ENCODE results near the gene IKZF2.

The IKZF2 gene

DNA sequence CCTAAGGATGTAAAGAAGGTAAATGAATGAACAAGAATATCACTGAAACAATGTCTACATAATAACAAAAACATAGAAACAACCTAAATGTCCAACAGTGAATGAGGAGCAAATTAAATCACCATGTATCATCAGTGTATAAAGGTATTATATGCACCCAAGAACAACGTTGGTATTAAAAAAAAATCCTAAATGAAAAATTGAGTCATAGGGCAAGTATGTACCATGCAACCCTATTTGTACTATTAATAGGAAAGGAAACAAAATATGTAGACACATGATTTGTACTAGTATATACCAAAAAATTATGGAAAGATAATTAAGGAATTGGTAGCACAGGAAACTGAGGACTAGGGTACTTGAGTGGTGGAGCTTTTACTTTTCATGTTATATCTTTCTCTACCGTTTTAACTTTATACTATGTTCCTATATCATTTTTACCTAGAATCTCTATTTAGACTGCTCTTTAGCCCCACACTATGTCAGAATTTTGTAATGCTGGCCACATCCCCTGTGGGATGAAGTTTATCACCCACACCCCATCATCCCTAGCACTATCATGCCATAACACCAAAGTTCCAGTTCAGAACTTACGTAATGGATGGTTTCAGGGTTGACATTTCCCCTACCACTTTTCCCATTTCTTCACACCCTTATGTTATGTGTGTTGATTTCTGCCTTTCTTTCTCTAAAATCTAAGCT lies 25.6 kb downstream of the IKZF2 start:
- TF ChIP-seq, protein P1, sequence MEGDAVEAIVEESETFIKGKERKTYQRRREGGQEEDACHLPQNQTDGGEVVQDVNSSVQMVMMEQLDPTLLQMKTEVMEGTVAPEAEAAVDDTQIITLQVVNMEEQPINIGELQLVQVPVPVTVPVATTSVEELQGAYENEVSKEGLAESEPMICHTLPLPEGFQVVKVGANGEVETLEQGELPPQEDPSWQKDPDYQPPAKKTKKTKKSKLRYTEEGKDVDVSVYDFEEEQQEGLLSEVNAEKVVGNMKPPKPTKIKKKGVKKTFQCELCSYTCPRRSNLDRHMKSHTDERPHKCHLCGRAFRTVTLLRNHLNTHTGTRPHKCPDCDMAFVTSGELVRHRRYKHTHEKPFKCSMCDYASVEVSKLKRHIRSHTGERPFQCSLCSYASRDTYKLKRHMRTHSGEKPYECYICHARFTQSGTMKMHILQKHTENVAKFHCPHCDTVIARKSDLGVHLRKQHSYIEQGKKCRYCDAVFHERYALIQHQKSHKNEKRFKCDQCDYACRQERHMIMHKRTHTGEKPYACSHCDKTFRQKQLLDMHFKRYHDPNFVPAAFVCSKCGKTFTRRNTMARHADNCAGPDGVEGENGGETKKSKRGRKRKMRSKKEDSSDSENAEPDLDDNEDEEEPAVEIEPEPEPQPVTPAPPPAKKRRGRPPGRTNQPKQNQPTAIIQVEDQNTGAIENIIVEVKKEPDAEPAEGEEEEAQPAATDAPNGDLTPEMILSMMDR (IDR thresholded peaks at IDR 0.05; ENCODE audit: low read depth, low read length), result no peak
- H3K4me3 ChIP-seq (ENCODE audit: low read depth, low read length), result no peak overlapping the region
- no peak for DNase-seq (ENCODE audit: low read depth, low spot score)
- in situ Hi-C loops (cut with HindIII; ENCODE audit: low sequenced_read_pairs), result no loop called here

DNA sequence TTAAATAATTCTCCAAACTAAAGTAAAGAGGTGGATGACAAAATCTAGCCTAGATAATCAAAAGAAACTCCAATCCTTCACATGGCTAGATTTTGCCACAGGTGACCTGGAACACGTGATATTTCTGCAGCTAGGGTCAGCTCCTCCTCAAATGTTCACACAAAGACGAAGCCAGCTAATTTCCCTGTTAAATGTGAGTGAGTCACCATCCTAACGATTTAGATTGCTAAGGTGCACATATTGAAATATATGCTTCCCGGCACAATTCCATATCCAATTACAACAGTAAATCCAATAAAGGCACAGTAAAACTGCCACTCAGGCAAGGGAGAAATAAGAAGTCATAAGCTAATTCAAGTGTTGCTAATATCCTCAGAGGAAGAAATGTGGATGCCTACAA lies 28.7 kb downstream of the IKZF2 start:
- in situ Hi-C loops (cut with HindIII; ENCODE audit: low sequenced_read_pairs), result no loop called here
- no peak overlapping the region for H3K4me3 ChIP-seq (ENCODE audit: low read depth, low read length)
- TF ChIP-seq, protein P1 (IDR thresholded peaks at IDR 0.05; ENCODE audit: low read depth, low read length), result no peak
- DNase-seq (ENCODE audit: low read depth, low spot score), result no peak

DNA sequence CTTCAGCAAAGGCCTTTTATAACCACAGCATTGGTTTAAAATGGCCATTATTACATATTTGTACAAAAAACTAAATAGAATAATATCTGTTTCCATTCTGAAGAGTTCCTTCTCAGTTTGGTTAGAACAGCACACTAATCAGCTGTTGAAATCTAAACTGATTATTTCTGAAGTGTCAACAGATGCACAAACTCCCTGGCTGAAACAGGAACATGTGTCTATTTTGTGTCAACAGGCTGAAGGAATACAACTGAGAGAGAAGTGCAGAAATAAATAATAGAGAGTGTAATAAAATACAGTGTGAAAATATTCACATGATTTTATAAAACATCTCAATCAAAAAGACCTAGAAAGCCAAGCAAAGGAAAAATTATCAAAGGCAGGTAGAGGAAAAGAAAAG lies 29.7 kb downstream of the IKZF2 start:
- in situ Hi-C loops (cut with HindIII; ENCODE audit: low sequenced_read_pairs), result no loop called here
- no peak for DNase-seq (ENCODE audit: low read depth, low spot score)
- TF ChIP-seq, protein P1 (IDR thresholded peaks at IDR 0.05; ENCODE audit: low read depth, low read length), result no peak
- H3K4me3 ChIP-seq (ENCODE audit: low read depth, low read length), result no peak overlapping the region

DNA sequence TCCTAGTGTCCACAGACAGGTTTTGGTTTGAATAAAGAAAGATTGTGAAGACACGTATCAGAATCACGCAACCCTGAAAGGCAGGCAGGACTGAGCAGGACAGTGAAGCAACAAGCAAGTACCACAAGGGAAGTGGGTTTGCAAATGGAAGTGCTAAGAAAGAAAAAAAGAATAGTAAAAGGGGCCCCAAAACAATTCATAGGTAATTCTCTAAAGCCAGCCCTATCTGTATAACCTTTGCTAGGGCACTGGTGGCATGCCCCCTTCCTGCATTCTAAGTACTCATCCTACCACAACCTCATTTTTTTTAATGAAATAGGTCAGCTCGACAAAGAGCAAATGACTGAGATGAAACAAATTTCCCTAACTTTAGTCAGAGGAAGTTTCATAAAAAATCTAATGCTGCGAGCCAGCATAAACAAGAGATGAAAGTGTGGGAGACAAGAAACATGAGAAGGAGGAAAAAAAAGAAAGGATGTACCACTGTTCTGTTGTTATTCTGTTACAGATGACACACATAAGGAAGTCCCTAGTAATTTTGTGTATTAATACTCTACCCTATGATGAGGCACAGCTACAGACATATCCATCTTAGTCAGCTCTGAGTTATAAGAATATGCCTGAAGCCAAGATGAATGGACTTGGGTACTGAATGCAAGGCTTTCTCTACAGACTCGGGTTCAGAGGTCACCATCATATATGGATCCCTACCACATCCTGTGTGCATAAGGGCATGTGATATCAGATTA lies 32.2 kb downstream of the IKZF2 start:
- TF ChIP-seq, protein P1 (IDR thresholded peaks at IDR 0.05; ENCODE audit: low read depth, low read length), result no peak
- H3K4me3 ChIP-seq (ENCODE audit: low read depth, low read length), result no peak overlapping the region
- peak; percentile 88 for DNase-seq (ENCODE audit: low read depth, low spot score)
- in situ Hi-C loops (cut with HindIII; ENCODE audit: low sequenced_read_pairs), result no loop called here

DNA sequence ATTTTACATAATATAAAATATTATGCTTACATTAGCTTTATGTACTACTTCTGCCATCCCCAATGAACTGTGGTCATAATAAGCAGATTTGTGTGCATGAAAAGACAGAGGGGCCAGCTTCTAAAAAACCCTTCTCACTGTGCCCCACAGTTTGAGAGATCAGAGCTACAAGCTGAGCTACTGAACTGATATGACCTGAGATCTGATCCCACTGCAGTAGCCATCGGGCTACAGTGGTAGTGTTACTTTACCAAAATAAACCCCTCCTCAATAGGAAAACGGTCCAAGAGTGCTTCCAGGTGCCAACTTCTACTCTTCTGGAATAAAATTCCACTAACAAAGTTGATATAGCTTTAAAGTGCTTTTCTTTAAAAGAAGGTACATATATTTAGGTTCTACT lies 43.1 kb downstream of the IKZF2 start:
- in situ Hi-C loops (cut with HindIII; ENCODE audit: low sequenced_read_pairs), result no loop called here
- TF ChIP-seq, protein P1 (IDR thresholded peaks at IDR 0.05; ENCODE audit: low read depth, low read length), result no peak
- DNase-seq (ENCODE audit: low read depth, low spot score), result no peak
- no peak overlapping the region for H3K4me3 ChIP-seq (ENCODE audit: low read depth, low read length)

DNA sequence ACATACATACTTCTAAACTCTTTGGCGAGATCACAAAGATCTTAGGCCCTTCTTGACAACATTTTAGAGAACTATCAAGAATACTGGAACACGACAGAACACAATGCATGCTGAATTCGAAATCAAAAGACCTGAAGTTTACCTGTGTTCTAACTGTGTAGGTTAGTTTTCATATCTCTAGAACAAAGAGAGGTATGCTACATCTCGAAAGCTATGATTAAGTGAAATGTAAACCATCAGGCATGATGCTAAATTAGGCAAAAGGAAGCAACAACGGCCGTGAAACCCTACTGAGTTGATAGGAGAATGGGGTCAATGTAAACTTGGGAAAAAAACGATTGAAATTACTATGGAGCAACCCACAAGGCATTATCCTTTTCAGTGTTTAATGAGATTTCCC lies 43.7 kb downstream of the IKZF2 start:
- no peak overlapping the region for H3K4me3 ChIP-seq (ENCODE audit: low read depth, low read length)
- no peak for DNase-seq (ENCODE audit: low read depth, low spot score)
- in situ Hi-C loops (cut with HindIII; ENCODE audit: low sequenced_read_pairs), result no loop called here
- TF ChIP-seq, protein P1 (IDR thresholded peaks at IDR 0.05; ENCODE audit: low read depth, low read length), result no peak

All from astrocyte of the spinal cord (primary cell).